Panc1 (cell line): ENCODE results near the gene LMLN. TPM values are rescaled to one million over a fixed set of nuclear protein-coding genes. Genes with fewer than 3 reads are reported as not detected.
"Not testable (repeated sequence)": the region's sequence is repeated elsewhere in the genome, so short reads cannot be mapped to it uniquely, and the experiment has no call there.

ENCODE experiments used
- ATAC-seq: fragments of 200-7000 bp; cut with Tn5 transposase; 2 replicates; pipeline ENCODE4 v1.9.1; 2020; ENCODE audit warnings: mild to moderate bottlenecking, moderate library complexity
- BruUV-seq: library from RNA; stranded (reverse); fragments of 400-500 nt; replicated peaks from 2 replicates; lab custom pipeline; 2021; lab: Mats Ljungman, UMichigan
- CTCF ChIA-PET: fragments of 300-600 bp; sonication (Branson Sonifier 250); formaldehyde crosslinking; loops from one replicate; lab custom pipeline; 2022; ENCODE audit warnings: antibody characterized with exemption; lab: Charles Lee
- POLR2A ChIA-PET: fragments of 300-600 bp; sonication (Branson Sonifier 250); formaldehyde crosslinking; loops from one replicate; lab custom pipeline; 2022; ENCODE audit warnings: antibody characterized with exemption; lab: Charles Lee
- DNase-seq: peaks from one replicate; pipeline ENCODE4 v3.0.0-alpha.2; 2010; ENCODE audit warnings: low read depth, low spot score
- H3K27ac ChIP-seq: 2 replicates; pipeline ENCODE4 v1.5.1; 2011; ENCODE audit warnings: mild to moderate bottlenecking, low read length, inconsistent platforms
- H3K27me3 ChIP-seq: fragments of 200-500 bp; sonication (Bioruptor generic); 2 replicates; pipeline ENCODE4 v1.6.0; 2014; ENCODE audit warnings: low read length, inconsistent platforms; ENCODE audit not compliant: control insufficient read depth, insufficient read depth
- H3K36me3 ChIP-seq: fragments of 200-500 bp; sonication (Bioruptor generic); 2 replicates; pipeline ENCODE4 v1.5.1; 2014; ENCODE audit warnings: inconsistent platforms, mild to moderate bottlenecking, low read length, moderate library complexity; ENCODE audit not compliant: control insufficient read depth, insufficient read depth
- H3K4me1 ChIP-seq: 2 replicates; pipeline ENCODE4 v1.5.1; 2011; ENCODE audit warnings: inconsistent platforms, mild to moderate bottlenecking, low read length, moderate library complexity; ENCODE audit not compliant: control insufficient read depth, insufficient read depth
- H3K4me3 ChIP-seq, 2 experiments: 2 replicates each; pipeline ENCODE4 v1.5.1; 2011 to 2012; ENCODE audit warnings: low read depth in 2 of 2, low read length in 2 of 2, mild to moderate bottlenecking in 2 of 2, inconsistent platforms in 1 of 2, moderate library complexity in 1 of 2
- H3K9me3 ChIP-seq: fragments of 200-500 bp; sonication (Bioruptor generic); 2 replicates; pipeline ENCODE4 v1.5.1; 2014; ENCODE audit warnings: low read depth, mild to moderate bottlenecking, inconsistent platforms, low read length, moderate library complexity; ENCODE audit not compliant: control insufficient read depth, insufficient read depth
- POLR2AphosphoS5 ChIP-seq: IDR thresholded peaks from 2 replicates; pipeline ENCODE4 v1.6.1; 2012; ENCODE audit warnings: mild to moderate bottlenecking, low read depth, low read length, moderate library complexity
- SIN3A ChIP-seq: IDR thresholded peaks from 2 replicates; pipeline ENCODE4 v1.6.1; 2012; ENCODE audit warnings: low read depth, mild to moderate bottlenecking, low read length, moderate library complexity, borderline replicate concordance; ENCODE audit not compliant: insufficient read depth
- TCF7L2 ChIP-seq: IDR thresholded peaks from 2 replicates; pipeline ENCODE4 v1.6.1; 2011; ENCODE audit warnings: mild to moderate bottlenecking, low read depth, low read length, inconsistent platforms
- in situ Hi-C: cut with HindIII; loops from 2 replicates; pipeline ENCODE4 v1.10.0; 2016; ENCODE audit warnings: low sequenced_read_pairs, low pct_unique_long_range_greater_than_20kb
- intact Hi-C: fragments of 100-400 bp; cut with micrococcal nuclease; formaldehyde crosslinking; loops from one replicate; pipeline ENCODE4 v1.10.0; 2022; ENCODE audit not compliant: unreplicated experiment
- total RNA-seq: library from RNA; stranded (reverse); gene quantifications from one replicate; pipeline ENCODE4 v1.2.1, GENCODE V29; 2021; ENCODE audit not compliant: unreplicated experiment
- TF ChIP-seq, protein P1 (sequence below), 2 experiments: IDR thresholded peaks; 2 replicates each; pipeline ENCODE4 v1.6.1; 2011 to 2012; ENCODE audit warnings: low read depth in 2 of 2, control low read depth in 1 of 2, low read length in 1 of 2, mild to moderate bottlenecking in 1 of 2, moderate library complexity in 1 of 2; ENCODE audit not compliant: insufficient read depth in 1 of 2
- TF ChIP-seq, protein P2 (sequence below): fragments of 450-650 bp; IDR thresholded peaks from 2 replicates; pipeline ENCODE4 v1.5.1; 2017; ENCODE audit warnings: mild to moderate bottlenecking

LMLN gene
- total RNA-seq, 1 experiment from 2014 or later, result 21.8 TPM

- H3K4me3 ChIP-seq, result no peak overlapping the region
- H3K27ac ChIP-seq, result no peak overlapping the region
- CTCF ChIA-PET, result interaction anchor here (1.6 kb wide), 1 partner anchor 12 kb away, joined by 3 read pairs; no protein-coding TSS in a partner anchor
- BruUV-seq, result no TSS peak
- POLR2A ChIA-PET, result no interaction called here
- no peak for TF ChIP-seq SIN3A
- no peak for TF ChIP-seq POLR2AphosphoS5
- no peak for TF ChIP-seq TCF7L2
- TF ChIP-seq, protein P1, sequence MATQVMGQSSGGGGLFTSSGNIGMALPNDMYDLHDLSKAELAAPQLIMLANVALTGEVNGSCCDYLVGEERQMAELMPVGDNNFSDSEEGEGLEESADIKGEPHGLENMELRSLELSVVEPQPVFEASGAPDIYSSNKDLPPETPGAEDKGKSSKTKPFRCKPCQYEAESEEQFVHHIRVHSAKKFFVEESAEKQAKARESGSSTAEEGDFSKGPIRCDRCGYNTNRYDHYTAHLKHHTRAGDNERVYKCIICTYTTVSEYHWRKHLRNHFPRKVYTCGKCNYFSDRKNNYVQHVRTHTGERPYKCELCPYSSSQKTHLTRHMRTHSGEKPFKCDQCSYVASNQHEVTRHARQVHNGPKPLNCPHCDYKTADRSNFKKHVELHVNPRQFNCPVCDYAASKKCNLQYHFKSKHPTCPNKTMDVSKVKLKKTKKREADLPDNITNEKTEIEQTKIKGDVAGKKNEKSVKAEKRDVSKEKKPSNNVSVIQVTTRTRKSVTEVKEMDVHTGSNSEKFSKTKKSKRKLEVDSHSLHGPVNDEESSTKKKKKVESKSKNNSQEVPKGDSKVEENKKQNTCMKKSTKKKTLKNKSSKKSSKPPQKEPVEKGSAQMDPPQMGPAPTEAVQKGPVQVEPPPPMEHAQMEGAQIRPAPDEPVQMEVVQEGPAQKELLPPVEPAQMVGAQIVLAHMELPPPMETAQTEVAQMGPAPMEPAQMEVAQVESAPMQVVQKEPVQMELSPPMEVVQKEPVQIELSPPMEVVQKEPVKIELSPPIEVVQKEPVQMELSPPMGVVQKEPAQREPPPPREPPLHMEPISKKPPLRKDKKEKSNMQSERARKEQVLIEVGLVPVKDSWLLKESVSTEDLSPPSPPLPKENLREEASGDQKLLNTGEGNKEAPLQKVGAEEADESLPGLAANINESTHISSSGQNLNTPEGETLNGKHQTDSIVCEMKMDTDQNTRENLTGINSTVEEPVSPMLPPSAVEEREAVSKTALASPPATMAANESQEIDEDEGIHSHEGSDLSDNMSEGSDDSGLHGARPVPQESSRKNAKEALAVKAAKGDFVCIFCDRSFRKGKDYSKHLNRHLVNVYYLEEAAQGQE (IDR thresholded peaks at IDR 0.05; ENCODE audit: insufficient read depth in 1 of 2, low read depth in 2 of 2, low read length in 1 of 2), result no peak
- TF ChIP-seq, protein P2, sequence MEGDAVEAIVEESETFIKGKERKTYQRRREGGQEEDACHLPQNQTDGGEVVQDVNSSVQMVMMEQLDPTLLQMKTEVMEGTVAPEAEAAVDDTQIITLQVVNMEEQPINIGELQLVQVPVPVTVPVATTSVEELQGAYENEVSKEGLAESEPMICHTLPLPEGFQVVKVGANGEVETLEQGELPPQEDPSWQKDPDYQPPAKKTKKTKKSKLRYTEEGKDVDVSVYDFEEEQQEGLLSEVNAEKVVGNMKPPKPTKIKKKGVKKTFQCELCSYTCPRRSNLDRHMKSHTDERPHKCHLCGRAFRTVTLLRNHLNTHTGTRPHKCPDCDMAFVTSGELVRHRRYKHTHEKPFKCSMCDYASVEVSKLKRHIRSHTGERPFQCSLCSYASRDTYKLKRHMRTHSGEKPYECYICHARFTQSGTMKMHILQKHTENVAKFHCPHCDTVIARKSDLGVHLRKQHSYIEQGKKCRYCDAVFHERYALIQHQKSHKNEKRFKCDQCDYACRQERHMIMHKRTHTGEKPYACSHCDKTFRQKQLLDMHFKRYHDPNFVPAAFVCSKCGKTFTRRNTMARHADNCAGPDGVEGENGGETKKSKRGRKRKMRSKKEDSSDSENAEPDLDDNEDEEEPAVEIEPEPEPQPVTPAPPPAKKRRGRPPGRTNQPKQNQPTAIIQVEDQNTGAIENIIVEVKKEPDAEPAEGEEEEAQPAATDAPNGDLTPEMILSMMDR, result no peak
- in situ Hi-C loops (no loop called here), intact Hi-C loops (no loop called here)
- DNase-seq (no peak), ATAC-seq (no peak)
- H3K36me3 ChIP-seq, result 0 out of 2 replicates have a peak, but pooled peaks cover 2% of the 10 kb centered on the region
- H3K4me1 ChIP-seq, result peaks cover 6% of the 10 kb centered on the region
- no peaks in the 10 kb centered on the region for H3K9me3 ChIP-seq
- H3K27me3 ChIP-seq, result peaks cover 38% of the 10 kb centered on the region
Observed at GRCh38 chr3:198081421-198081844, 121.4 kb downstream of the LMLN start.

- BruUV-seq, DNase-seq, in situ Hi-C loops, ATAC-seq, H3K4me1 ChIP-seq, H3K9me3 ChIP-seq, intact Hi-C loops, H3K27ac ChIP-seq, POLR2A ChIA-PET, H3K36me3 ChIP-seq, H3K4me3 ChIP-seq, CTCF ChIA-PET: not testable (repeated sequence)
- H3K27me3 ChIP-seq, result peaks cover 44% of the 10 kb centered on the region
Observed at GRCh38 chr3:198082226-198082625, 122.2 kb downstream of the LMLN start.

DNA sequence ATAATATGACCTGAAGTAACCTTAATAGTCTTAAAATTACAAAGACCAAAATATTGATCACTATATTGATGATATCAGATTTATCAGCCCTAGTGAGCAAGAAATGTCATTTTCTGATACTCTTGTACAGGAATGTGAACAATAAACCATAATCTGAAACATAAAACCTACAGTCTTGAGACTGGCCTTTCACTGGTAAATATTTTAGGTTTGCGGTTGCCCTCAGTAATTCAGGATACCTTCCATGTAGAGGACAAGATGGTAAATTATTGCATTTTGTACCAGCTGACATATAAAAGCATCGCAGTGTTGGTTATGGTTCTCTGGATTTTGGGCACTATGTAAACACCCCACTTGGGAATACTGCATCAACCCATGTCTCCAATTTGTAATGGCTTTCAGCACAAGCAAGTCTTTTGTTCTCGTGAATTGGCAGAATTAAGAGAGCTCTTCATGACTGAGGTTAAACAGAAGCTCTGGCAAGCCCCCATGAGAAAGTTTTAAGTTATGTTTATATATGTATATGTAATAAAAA lies 128.5 kb downstream of the LMLN start:
- ATAC-seq, result no peak
- in situ Hi-C loops, result no loop called here
- BruUV-seq, result no TSS peak

More for the DNA sequence above, 128.5 kb downstream of the LMLN start:
- H3K9me3 ChIP-seq, result no peaks in the 10 kb centered on the region
- no peak for TF ChIP-seq POLR2AphosphoS5
- TF ChIP-seq SIN3A, result no peak
- TF ChIP-seq, protein P1 (IDR thresholded peaks at IDR 0.05; ENCODE audit: insufficient read depth in 1 of 2, low read depth in 2 of 2, low read length in 1 of 2), result no peak
- TF ChIP-seq TCF7L2, result no peak
- TF ChIP-seq, protein P2, result no peak
- DNase-seq, result no peak
- CTCF ChIA-PET, result no interaction called here
- H3K27ac ChIP-seq, result no peak overlapping the region
- intact Hi-C loops, result loop anchor here (5.0 kb wide), 1 partner anchor 126 kb away; the partner anchor contains the start of gene LMLN
- peaks cover 61% of the 10 kb centered on the region for H3K27me3 ChIP-seq
- H3K4me3 ChIP-seq, result no peak overlapping the region
- no peaks in the 10 kb centered on the region for H3K36me3 ChIP-seq
- H3K4me1 ChIP-seq, result no peaks in the 10 kb centered on the region; the same call in 1 of the 2 replicates
- POLR2A ChIA-PET, result no interaction called here
